ENCODE measurements around the gene COA6. TPM values are rescaled to one million over a fixed set of nuclear protein-coding genes. Genes with fewer than 3 reads are reported as not detected.

COA6 gene
- total and polyA plus RNA-seq, 4 donors: 5.3 to 37.0 (median 18.6) TPM

- WGBS: 94% methylated on average over 6 of the region's 6 CpGs
- DNase-seq (ENCODE audit: low spot score): no peak
- H3K27ac ChIP-seq (ENCODE audit: low read depth in 1 of 2, low read length in 2 of 2): no peak overlapping the region
- H3K9me3 ChIP-seq (ENCODE audit: control insufficient read depth in 4 of 4, low read length in 3 of 4): no peaks in the 10 kb centered on the region
- peaks cover 1 to 12% (median 8%) of the 10 kb centered on the region in 4 donors for H3K36me3 ChIP-seq (ENCODE audit: control insufficient read depth in 4 of 4, insufficient read depth in 3 of 4, low read depth in 1 of 4, low read length in 3 of 4)
- H3K4me1 ChIP-seq (ENCODE audit: control insufficient read depth in 4 of 4, insufficient read depth in 4 of 4, low read length in 3 of 4): peaks cover 0 to 6% (median 4%) of the 10 kb centered on the region in 4 donors
- H3K9ac ChIP-seq (ENCODE audit: low read depth in 1 of 2, low read length in 2 of 2): no peak overlapping the region
- no peak overlapping the region for H3K4me3 ChIP-seq (ENCODE audit: low read depth in 1 of 3, low read length in 3 of 3)
- H3K27me3 ChIP-seq (ENCODE audit: control insufficient read depth in 4 of 4, insufficient read depth in 4 of 4, low read length in 3 of 4): no peaks in the 10 kb centered on the region
- TF ChIP-seq TAF1 (conservative IDR thresholded peaks at IDR 0.05) (no peak), ATF3 (IDR thresholded peaks at IDR 0.05) (no peak), NR2F2 (IDR thresholded peaks at IDR 0.05) (no peak), JUND (IDR thresholded peaks at IDR 0.05) (no peak), RXRA (IDR thresholded peaks at IDR 0.05) (no peak), CTCF (IDR thresholded peaks at IDR 0.05; ENCODE audit: low read depth, low read length, missing input control) (no peak), GABPA (IDR thresholded peaks at IDR 0.05 in 1 of 2, conservative IDR thresholded peaks at IDR 0.05 in 1 of 2) (no peak)
These were observed 12.9 kb downstream of the COA6 start for GRCh38 chr1:234386122-234386521.

- WGBS: 81% methylated on average over 6 of the region's 6 CpGs
- H3K9ac ChIP-seq (ENCODE audit: low read depth in 1 of 2, low read length in 2 of 2): no peak overlapping the region
- H3K4me1 ChIP-seq (ENCODE audit: control insufficient read depth in 4 of 4, insufficient read depth in 4 of 4, low read length in 3 of 4): peaks cover 0 to 6% (median 4%) of the 10 kb centered on the region in 4 donors
- H3K4me3 ChIP-seq (ENCODE audit: low read depth in 1 of 3, low read length in 3 of 3): no peak overlapping the region
- H3K27ac ChIP-seq (ENCODE audit: low read depth in 1 of 2, low read length in 2 of 2): no peak overlapping the region
- no peaks in the 10 kb centered on the region for H3K9me3 ChIP-seq (ENCODE audit: control insufficient read depth in 4 of 4, low read length in 3 of 4)
- H3K27me3 ChIP-seq (ENCODE audit: control insufficient read depth in 4 of 4, insufficient read depth in 4 of 4, low read length in 3 of 4): no peaks in the 10 kb centered on the region
- TF ChIP-seq MAX (IDR thresholded peaks at IDR 0.05) (no peak), EGR1 (IDR thresholded peaks at IDR 0.05; ENCODE audit: low read depth in 2 of 2) (no peak), NR2F2 (IDR thresholded peaks at IDR 0.05) (no peak), HNF4G (IDR thresholded peaks at IDR 0.05) (no peak), REST (IDR thresholded peaks at IDR 0.05) (no peak), ATF3 (IDR thresholded peaks at IDR 0.05) (no peak), TAF1 (conservative IDR thresholded peaks at IDR 0.05) (no peak), GABPA (IDR thresholded peaks at IDR 0.05 in 1 of 2, conservative IDR thresholded peaks at IDR 0.05 in 1 of 2) (no peak), CTCF (IDR thresholded peaks at IDR 0.05; ENCODE audit: low read depth, low read length, missing input control) (no peak), FOXA1 (IDR thresholded peaks at IDR 0.05) (no peak), YY1 (IDR thresholded peaks at IDR 0.05) (no peak)
- DNase-seq (ENCODE audit: low spot score): no peak
- peaks cover 1 to 13% (median 11%) of the 10 kb centered on the region in 4 donors for H3K36me3 ChIP-seq (ENCODE audit: control insufficient read depth in 4 of 4, insufficient read depth in 3 of 4, low read depth in 1 of 4, low read length in 3 of 4)
These were observed 14.8 kb downstream of the COA6 start for GRCh38 chr1:234388094-234388493.

All from liver (tissue), 9 donors.